ENCODE measurements around the gene IL27RA.

The IL27RA gene

GRCh38 chr19:14089662-14090508, 58.3 kb downstream of the IL27RA start:
- TF ChIP-seq YY1 (IDR thresholded peaks at IDR 0.05; ENCODE audit: low read depth) (no peak), EP300 (IDR thresholded peaks at IDR 0.05; ENCODE audit: borderline replicate concordance) (no peak), ZBTB7A (IDR thresholded peaks at IDR 0.05; ENCODE audit: low read depth) (0 out of 2 replicates have a peak, but pooled peaks have one; percentile 41)

GRCh38 chr19:14090509-14091080, 59.0 kb downstream of the IL27RA start, which contains the start of gene SAMD1:
TSS of gene SAMD1 (minus strand) at chr19:14090751.
- TF ChIP-seq CREB1 (IDR thresholded peaks at IDR 0.05; ENCODE audit: low read depth) = no peak
- TF ChIP-seq TAF1 (IDR thresholded peaks at IDR 0.05; ENCODE audit: low read depth) = no peak
- no peak for TF ChIP-seq FOXM1 (IDR thresholded peaks at IDR 0.05; ENCODE audit: borderline replicate concordance, low read depth)

- peak; percentile 24 for TF ChIP-seq TEAD4 (IDR thresholded peaks at IDR 0.05)
- peak; percentile 96 for TF ChIP-seq ZBTB7A (IDR thresholded peaks at IDR 0.05; ENCODE audit: low read depth)
- no peak for TF ChIP-seq FOXM1 (IDR thresholded peaks at IDR 0.05; ENCODE audit: borderline replicate concordance, low read depth)
- no peak for TF ChIP-seq TCF12 (IDR thresholded peaks at IDR 0.05; ENCODE audit: low read depth)
- TF ChIP-seq YY1 (IDR thresholded peaks at IDR 0.05; ENCODE audit: low read depth) = 0 out of 2 replicates have a peak, but pooled peaks have one; percentile 22
- TF ChIP-seq EGR1 (IDR thresholded peaks at IDR 0.05) = peak; percentile 65
- peak; percentile 28; the same call in 1 of the 2 replicates for TF ChIP-seq MAX (IDR thresholded peaks at IDR 0.05)
Observed at GRCh38 chr19:14091081-14091812, 59.7 kb downstream of the IL27RA start.

- TF ChIP-seq MAX (IDR thresholded peaks at IDR 0.05) = 0 out of 2 replicates have a peak, but pooled peaks have one; percentile 1
- no peak for TF ChIP-seq RAD21 (IDR thresholded peaks at IDR 0.05; ENCODE audit: low read depth)
- no peak for TF ChIP-seq YY1 (IDR thresholded peaks at IDR 0.05; ENCODE audit: low read depth)
- TF ChIP-seq EP300 (IDR thresholded peaks at IDR 0.05; ENCODE audit: borderline replicate concordance) = no peak
- no peak for TF ChIP-seq NFIC (IDR thresholded peaks at IDR 0.05)
- no peak for TF ChIP-seq ZBTB7A (IDR thresholded peaks at IDR 0.05; ENCODE audit: low read depth)
- no peak for TF ChIP-seq FOXM1 (IDR thresholded peaks at IDR 0.05; ENCODE audit: borderline replicate concordance, low read depth)
- TF ChIP-seq TCF12 (IDR thresholded peaks at IDR 0.05; ENCODE audit: low read depth) = no peak
Observed at GRCh38 chr19:14091813-14092462, 60.4 kb downstream of the IL27RA start.

- TF ChIP-seq EP300 (IDR thresholded peaks at IDR 0.05; ENCODE audit: borderline replicate concordance) = no peak
- TF ChIP-seq NFIC (IDR thresholded peaks at IDR 0.05) = no peak
- TF ChIP-seq CEBPB (IDR thresholded peaks at IDR 0.05) = no peak
Observed at GRCh38 chr19:14093117-14093823, 61.7 kb downstream of the IL27RA start.

- TF ChIP-seq REST (IDR thresholded peaks at IDR 0.05; ENCODE audit: low read depth) = no peak
- no peak for TF ChIP-seq TCF12 (IDR thresholded peaks at IDR 0.05; ENCODE audit: low read depth)
- no peak for TF ChIP-seq FOXM1 (IDR thresholded peaks at IDR 0.05; ENCODE audit: borderline replicate concordance, low read depth)
- TF ChIP-seq YY1 (IDR thresholded peaks at IDR 0.05; ENCODE audit: low read depth) = no peak
- TF ChIP-seq CREB1 (IDR thresholded peaks at IDR 0.05; ENCODE audit: low read depth) = no peak
- TF ChIP-seq RAD21 (IDR thresholded peaks at IDR 0.05; ENCODE audit: low read depth) = no peak
- no peak for TF ChIP-seq MAX (IDR thresholded peaks at IDR 0.05)
- TF ChIP-seq NFIC (IDR thresholded peaks at IDR 0.05) = no peak
- TF ChIP-seq TEAD4 (IDR thresholded peaks at IDR 0.05) = no peak
- TF ChIP-seq EP300 (IDR thresholded peaks at IDR 0.05; ENCODE audit: borderline replicate concordance) = no peak
- no peak for TF ChIP-seq TAF1 (IDR thresholded peaks at IDR 0.05; ENCODE audit: low read depth)
- no peak for TF ChIP-seq USF1 (IDR thresholded peaks at IDR 0.05)
- TF ChIP-seq ZBTB7A (IDR thresholded peaks at IDR 0.05; ENCODE audit: low read depth) = no peak
- no peak for TF ChIP-seq EGR1 (IDR thresholded peaks at IDR 0.05)
- no peak for TF ChIP-seq CEBPB (IDR thresholded peaks at IDR 0.05)
Observed at GRCh38 chr19:14094854-14095253, 63.3 kb downstream of the IL27RA start.
